RWPE2 (cell line): ENCODE results near the gene CD300LG.
A peak's percentile ranks its signal among the peaks of the same experiment; 100 is the strongest.

Experiments used
- ATAC-seq: fragments of 200-7000 bp; cut with Tn5 transposase; 3 replicates; pipeline ENCODE4 v1.9.1; 2021; ENCODE audit warnings: low read depth
- DNase-seq: peaks from one replicate; pipeline ENCODE4 v3.0.0-alpha.2; 2020; ENCODE audit warnings: low spot score
- H3K27ac ChIP-seq: fragments of 450-650 bp; 2 replicates; pipeline ENCODE4 v1.5.1; 2017; ENCODE audit warnings: mild to moderate bottlenecking; ENCODE audit not compliant: poor library complexity, severe bottlenecking
- H3K27me3 ChIP-seq: fragments of 250-450 bp; sonication (Bioruptor Pico); 2 replicates; pipeline ENCODE4 v1.5.1; 2021; ENCODE audit warnings: mild to moderate bottlenecking, moderate library complexity; ENCODE audit not compliant: insufficient read depth, poor library complexity, severe bottlenecking
- H3K36me3 ChIP-seq: fragments of 250-450 bp; sonication (Bioruptor Pico); 2 replicates; pipeline ENCODE4 v1.5.1; 2020; ENCODE audit warnings: low read depth, mild to moderate bottlenecking, moderate library complexity
- H3K4me1 ChIP-seq: fragments of 250-450 bp; sonication (Bioruptor Pico); 2 replicates; pipeline ENCODE4 v1.5.1; 2021; ENCODE audit warnings: mild to moderate bottlenecking, moderate library complexity; ENCODE audit not compliant: insufficient read depth, poor library complexity, severe bottlenecking
- H3K4me3 ChIP-seq: fragments of 250-450 bp; sonication (Bioruptor Pico); 2 replicates; pipeline ENCODE4 v1.5.1; 2021; ENCODE audit warnings: mild to moderate bottlenecking, moderate library complexity; ENCODE audit not compliant: severe bottlenecking
- H3K9me3 ChIP-seq: fragments of 250-450 bp; sonication (Bioruptor Pico); 2 replicates; pipeline ENCODE4 v1.5.1; 2021; ENCODE audit warnings: mild to moderate bottlenecking, moderate library complexity; ENCODE audit not compliant: severe bottlenecking
- TF ChIP-seq, protein P1 (sequence below): fragments of 450-650 bp; IDR thresholded peaks from one replicate; pipeline ENCODE4 v1.5.1; 2017; ENCODE audit warnings: mild to moderate bottlenecking, moderate library complexity; ENCODE audit not compliant: poor library complexity, severe bottlenecking

The CD300LG gene

DNA sequence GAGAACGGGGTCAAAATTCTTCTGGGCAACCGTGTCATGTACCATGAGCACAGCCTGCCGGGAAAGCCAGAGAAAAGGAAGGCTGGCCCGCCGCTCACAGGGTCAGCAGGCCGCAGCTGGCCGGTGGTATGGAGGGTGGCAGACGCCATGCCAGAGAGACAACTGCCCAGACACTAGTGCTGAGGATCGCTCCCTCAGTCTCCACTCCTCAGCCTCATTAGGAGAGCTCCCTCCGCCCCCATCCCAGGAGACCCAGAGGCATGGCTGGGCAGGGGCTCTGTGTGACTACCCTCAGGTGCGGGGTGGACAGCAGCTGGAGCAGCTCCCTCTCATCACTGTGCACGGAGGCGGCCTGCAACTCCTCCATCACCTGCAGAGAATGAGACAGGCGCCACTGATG lies 17.2 kb upstream of the CD300LG start:
- ATAC-seq (no peak), DNase-seq (no peak)
- Histone ChIP-seq H3K27ac (no peak overlapping the region), H3K4me1 (peaks cover 4% of the 10 kb centered on the region), H3K4me3 (no peak overlapping the region), H3K36me3 (peaks cover 63% of the 10 kb centered on the region), H3K9me3 (no peaks in the 10 kb centered on the region), H3K27me3 (no peaks in the 10 kb centered on the region)
- TF ChIP-seq, protein P1, sequence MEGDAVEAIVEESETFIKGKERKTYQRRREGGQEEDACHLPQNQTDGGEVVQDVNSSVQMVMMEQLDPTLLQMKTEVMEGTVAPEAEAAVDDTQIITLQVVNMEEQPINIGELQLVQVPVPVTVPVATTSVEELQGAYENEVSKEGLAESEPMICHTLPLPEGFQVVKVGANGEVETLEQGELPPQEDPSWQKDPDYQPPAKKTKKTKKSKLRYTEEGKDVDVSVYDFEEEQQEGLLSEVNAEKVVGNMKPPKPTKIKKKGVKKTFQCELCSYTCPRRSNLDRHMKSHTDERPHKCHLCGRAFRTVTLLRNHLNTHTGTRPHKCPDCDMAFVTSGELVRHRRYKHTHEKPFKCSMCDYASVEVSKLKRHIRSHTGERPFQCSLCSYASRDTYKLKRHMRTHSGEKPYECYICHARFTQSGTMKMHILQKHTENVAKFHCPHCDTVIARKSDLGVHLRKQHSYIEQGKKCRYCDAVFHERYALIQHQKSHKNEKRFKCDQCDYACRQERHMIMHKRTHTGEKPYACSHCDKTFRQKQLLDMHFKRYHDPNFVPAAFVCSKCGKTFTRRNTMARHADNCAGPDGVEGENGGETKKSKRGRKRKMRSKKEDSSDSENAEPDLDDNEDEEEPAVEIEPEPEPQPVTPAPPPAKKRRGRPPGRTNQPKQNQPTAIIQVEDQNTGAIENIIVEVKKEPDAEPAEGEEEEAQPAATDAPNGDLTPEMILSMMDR: no peak

DNA sequence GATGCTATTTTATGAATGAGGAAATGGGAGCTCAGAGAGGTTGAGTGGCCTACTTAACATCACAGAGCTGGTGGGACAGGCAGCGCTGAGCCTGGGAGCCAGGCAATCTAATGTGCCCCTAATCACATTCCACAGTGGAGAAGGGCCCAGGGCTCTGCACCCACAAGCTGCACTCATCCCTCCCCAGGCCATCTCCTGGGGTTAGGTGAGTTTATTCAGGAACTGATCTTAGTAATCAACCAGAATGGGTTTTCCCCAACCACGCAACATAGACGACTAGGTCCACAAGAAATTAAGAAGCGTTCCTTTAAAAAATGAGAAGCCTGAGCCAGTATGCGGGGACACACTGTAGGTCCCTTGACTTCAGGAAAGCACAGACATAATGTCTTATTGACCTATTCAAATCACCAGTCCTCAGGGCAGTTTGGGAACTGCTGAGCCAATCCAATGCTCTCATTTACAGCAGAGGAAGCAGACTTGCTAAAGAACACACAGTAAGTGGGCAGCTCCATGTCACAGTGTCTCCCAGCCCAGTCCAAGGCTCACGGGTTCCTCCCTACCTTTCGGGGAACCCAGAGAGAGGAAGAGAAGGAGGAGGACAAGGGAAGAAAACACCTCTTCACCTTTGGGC lies 16.4 kb upstream of the CD300LG start:
- no peak for ATAC-seq
- DNase-seq: no peak
- Histone ChIP-seq H3K36me3 (peaks cover 56% of the 10 kb centered on the region), H3K4me1 (peaks cover 4% of the 10 kb centered on the region), H3K27me3 (no peaks in the 10 kb centered on the region), H3K9me3 (no peaks in the 10 kb centered on the region), H3K27ac (no peak overlapping the region), H3K4me3 (no peak overlapping the region)
- TF ChIP-seq, protein P1: no peak

DNA sequence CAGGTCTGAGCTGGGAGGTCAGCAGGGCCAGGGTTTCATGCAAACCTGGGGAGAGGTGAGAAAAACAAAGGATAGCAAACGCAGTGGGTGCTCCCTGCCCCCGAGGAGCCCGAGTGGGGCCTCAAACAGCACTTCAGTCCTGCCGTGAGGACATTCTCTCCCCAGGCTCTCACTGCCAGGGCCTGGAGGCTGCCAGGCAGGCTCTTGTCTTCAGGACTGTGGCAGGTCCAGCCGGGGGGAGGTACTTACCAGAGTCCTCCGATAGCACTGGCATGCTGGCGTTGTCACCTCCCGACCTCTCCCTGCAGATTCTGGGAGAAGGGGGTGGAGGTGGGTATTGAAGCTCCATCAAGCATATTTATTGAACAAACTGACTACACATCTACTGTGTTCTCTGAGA lies 15.3 kb upstream of the CD300LG start:
- H3K27ac ChIP-seq: no peak overlapping the region
- no peaks in the 10 kb centered on the region for H3K9me3 ChIP-seq
- H3K4me1 ChIP-seq: peaks cover 4% of the 10 kb centered on the region
- H3K4me3 ChIP-seq: no peak overlapping the region
- TF ChIP-seq, protein P1: no peak
- peaks cover 46% of the 10 kb centered on the region for H3K36me3 ChIP-seq
- DNase-seq (no peak), ATAC-seq (no peak)
- no peaks in the 10 kb centered on the region for H3K27me3 ChIP-seq

DNA sequence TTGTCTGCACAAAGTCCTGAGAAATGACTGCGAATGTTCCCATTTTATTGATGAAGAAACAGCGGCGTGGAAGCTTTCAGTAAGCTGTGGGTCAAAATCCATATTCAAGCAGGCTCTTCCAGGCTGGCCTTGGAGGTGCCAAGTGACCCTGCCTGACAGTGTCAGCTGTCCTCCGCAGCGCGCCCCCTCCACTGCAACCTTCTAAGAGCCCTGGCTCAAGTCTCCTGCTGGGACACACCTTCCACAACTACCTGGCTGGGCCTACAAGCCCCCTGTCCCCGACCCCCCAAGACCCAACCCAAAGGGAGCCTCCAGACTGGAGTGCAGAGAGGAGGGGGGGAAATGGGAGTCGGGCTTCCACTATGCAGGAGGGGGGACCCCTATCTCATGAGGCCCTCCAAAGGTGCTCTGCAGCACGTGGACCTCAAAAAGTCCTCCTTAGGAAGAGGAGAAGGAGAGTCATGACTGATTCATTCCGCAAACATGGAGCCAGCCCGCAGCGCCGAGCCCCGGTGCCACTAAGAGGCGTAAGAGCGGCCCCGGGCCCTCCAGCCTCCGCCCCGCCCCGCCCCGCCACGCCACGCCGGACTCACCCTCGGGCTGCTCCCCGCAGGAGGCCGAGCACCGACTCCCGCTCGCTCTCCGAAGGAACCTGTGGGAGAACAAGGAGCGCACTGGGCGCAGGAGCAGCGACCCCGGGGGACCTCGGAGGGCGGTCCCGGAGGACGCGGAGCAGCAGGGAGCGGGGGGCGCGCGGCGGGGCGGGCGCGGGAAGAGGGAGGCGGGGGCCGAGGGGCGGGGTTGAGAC lies 14.6 kb upstream of the CD300LG start:
- Histone ChIP-seq H3K27me3 (no peaks in the 10 kb centered on the region), H3K4me1 (peaks cover 4% of the 10 kb centered on the region), H3K9me3 (no peaks in the 10 kb centered on the region), H3K4me3 (peak overlapping the region; percentile 60), H3K27ac (peak overlapping the region; percentile 43), H3K36me3 (peaks cover 40% of the 10 kb centered on the region)
- ATAC-seq (peak; percentile 82), DNase-seq (peak; percentile 75)
- TF ChIP-seq, protein P1: peak; percentile 9
